Left ventricle myocardium superior (tissue), 1 donor: ENCODE results near the gene BIRC5. TPM values are rescaled to one million over a fixed set of nuclear protein-coding genes. Genes with fewer than 3 reads are reported as not detected.

ENCODE experiments used
- ATAC-seq: fragments of 200-7000 bp; cut with Tn5 transposase; one replicate; pipeline ENCODE4 v1.9.1; 2020; ENCODE audit warnings: mild to moderate bottlenecking, moderate library complexity
- DNase-seq: peaks from one replicate; pipeline ENCODE4 v3.0.0-alpha.2; 2020
- intact Hi-C: fragments of 100-400 bp; cut with micrococcal nuclease; formaldehyde crosslinking; loops from one replicate; pipeline ENCODE4 v1.11.0; 2022
- total RNA-seq: library from RNA; stranded (reverse); fragmentation: NEBNext Ultra II Directional; extraction: Animal tissue kit (Norgen Biotek cat#: 25700); gene quantifications from one replicate; pipeline ENCODE4 v1.2.1, GENCODE V29; 2021
- donor health status: DM: no; HTN: yes; CAD: no; lungs with severe emphysema.

The BIRC5 gene
- total RNA-seq, 1 donor from 2014 or later: 0.69 TPM

- ATAC-seq (no peak), DNase-seq (no peak)
- intact Hi-C loops: no loop called here
These were observed 21.8 kb downstream of the BIRC5 start for GRCh38 chr17:78235885-78236284.

- intact Hi-C loops: no loop called here
- ATAC-seq (no peak), DNase-seq (no peak)
These were observed 22.5 kb downstream of the BIRC5 start for GRCh38 chr17:78236362-78237127.

- DNase-seq (peak; percentile 61), ATAC-seq (peak; percentile 35)
- intact Hi-C loops: no loop called here
These were observed 23.5 kb downstream of the BIRC5 start for GRCh38 chr17:78237401-78238012.

GRCh38 chr17:78238823-78239488 lies 24.9 kb downstream of the BIRC5 start:
- DNase-seq (no peak), ATAC-seq (no peak)
- intact Hi-C loops: no loop called here

GRCh38 chr17:78239489-78239931 lies 25.5 kb downstream of the BIRC5 start:
- ATAC-seq: no peak
- DNase-seq: no peak
- intact Hi-C loops: no loop called here

GRCh38 chr17:78240012-78240655 lies 26.1 kb downstream of the BIRC5 start:
- DNase-seq (no peak), ATAC-seq (no peak)
- intact Hi-C loops: no loop called here

GRCh38 chr17:78240839-78241238 lies 26.8 kb downstream of the BIRC5 start:
- DNase-seq (no peak), ATAC-seq (no peak)
- intact Hi-C loops: no loop called here

- DNase-seq: no peak
- peak; percentile 56 for ATAC-seq
- intact Hi-C loops: no loop called here
These were observed 27.4 kb downstream of the BIRC5 start for GRCh38 chr17:78241277-78242023.

- ATAC-seq (no peak), DNase-seq (no peak)
- intact Hi-C loops: no loop called here
These were observed 28.1 kb downstream of the BIRC5 start for GRCh38 chr17:78242024-78242742.

- intact Hi-C loops: no loop called here
- ATAC-seq (no peak), DNase-seq (no peak)
These were observed 33.3 kb downstream of the BIRC5 start for GRCh38 chr17:78247304-78247703.

- no peak for DNase-seq
These were observed 34.2 kb downstream of the BIRC5 start for GRCh38 chr17:78248051-78248914.

GRCh38 chr17:78249074-78249817 lies 35.2 kb downstream of the BIRC5 start:
- intact Hi-C loops: no loop called here
- no peak for DNase-seq
- no peak for ATAC-seq

More at GRCh38 chr17:78248051-78248914, 34.2 kb downstream of the BIRC5 start:
- no peak for ATAC-seq
- intact Hi-C loops: no loop called here

GRCh38 chr17:78249818-78250806 lies 36.1 kb downstream of the BIRC5 start:
- no peak for DNase-seq
- intact Hi-C loops: no loop called here
- ATAC-seq: no peak

GRCh38 chr17:78250891-78251772 lies 37.1 kb downstream of the BIRC5 start:
- intact Hi-C loops: no loop called here
- peak; percentile 74 for ATAC-seq
- peak; percentile 90 for DNase-seq

GRCh38 chr17:78251773-78252103 lies 37.7 kb downstream of the BIRC5 start:
- intact Hi-C loops: no loop called here
- ATAC-seq (no peak), DNase-seq (no peak)
